Heart left ventricle (tissue), 16 donors: ENCODE results near the gene RAI2. TPM values are rescaled to one million over a fixed set of nuclear protein-coding genes. Genes with fewer than 3 reads are reported as not detected.

ENCODE experiments used
- ATAC-seq, 4 donors: fragments of 200-7000 bp; cut with Tn5 transposase; one replicate each; pipeline ENCODE4 v1.9.1; 2020 to 2022; ENCODE audit warnings: moderate library complexity in 4 of 4, mild to moderate bottlenecking in 3 of 4, moderate number of reproducible peaks in 1 of 4
- DNase-seq, 5 donors: peaks; one replicate each; pipeline ENCODE4 v3.0.0-alpha.2; 2020
- H3K27ac ChIP-seq, 12 donors: fragments of 200-600 bp; sonication (generic) in 4 of 12; one replicate each; pipeline versions ENCODE4 v1.5.0 to v1.8.0; 2016 to 2022; ENCODE audit warnings: mild to moderate bottlenecking in 2 of 12
- H3K27me3 ChIP-seq, 9 donors: fragments of 200-600 bp; sonication (generic) in 2 of 9; one replicate each; pipeline versions ENCODE4 v1.5.1 to v1.8.0; 2016 to 2022; ENCODE audit warnings: mild to moderate bottlenecking in 3 of 9
- H3K36me3 ChIP-seq, 9 donors: fragments of 200-600 bp; sonication (generic) in 2 of 9; one replicate each; pipeline versions ENCODE4 v1.5.0 to v1.8.0; 2018 to 2022; ENCODE audit warnings: mild to moderate bottlenecking in 2 of 9
- H3K4me1 ChIP-seq, 12 donors: fragments of 200-600 bp; sonication (generic) in 4 of 12; one replicate each; pipeline versions ENCODE4 v1.5.0 to v1.8.0; 2016 to 2022; ENCODE audit warnings: mild to moderate bottlenecking in 3 of 12
- H3K4me3 ChIP-seq, 12 donors: fragments of 200-600 bp; sonication (generic) in 4 of 12; one replicate each; pipeline versions ENCODE4 v1.5.0 to v1.8.0; 2017 to 2022; ENCODE audit warnings: mild to moderate bottlenecking in 9 of 12, moderate library complexity in 4 of 12
- H3K9me3 ChIP-seq, 12 donors: fragments of 200-600 bp; sonication (generic) in 4 of 12; one replicate each; pipeline versions ENCODE4 v1.5.0 to v1.8.0; 2016 to 2022; ENCODE audit warnings: mild to moderate bottlenecking in 1 of 12
- CTCF ChIP-seq, 12 donors: fragments of 200-600 bp; sonication (generic) in 4 of 12; IDR thresholded peaks; one replicate each; pipeline versions ENCODE4 v1.5.0 to v1.8.0; 2018 to 2022; ENCODE audit warnings: antibody characterized with exemption in 12 of 12, mild to moderate bottlenecking in 5 of 12
- POLR2A ChIP-seq, 2 donors: fragments of 450-650 bp; IDR thresholded peaks; one replicate each; pipeline ENCODE4 v1.6.1; 2017; ENCODE audit warnings: antibody characterized with exemption in 2 of 2, mild to moderate bottlenecking in 2 of 2, moderate library complexity in 2 of 2
- WGBS, 4 donors: extraction: QIAGEN DNeasy Blood & Tissue Kit in 2 of 4; methylation state at CpG; one replicate each; pipeline versions ENCODE4 v1.1.5 to v1.1.7; 2013 to 2018; 5-methylcytosine and 5-hydroxymethylcytosine counted together
- intact Hi-C, 10 donors: fragments of 100-400 bp; cut with DNase I; formaldehyde crosslinking; loops; one replicate each; pipeline versions ENCODE4 v1.11.1 to v1.14.2; 2022
- polyA plus RNA-seq, 2 donors: library from polyadenylated mRNA; stranded (reverse); fragments of 200-250 nt; gene quantifications; one replicate each; pipeline ENCODE4 v1.2.3, GENCODE V29; 2013
- total RNA-seq, 9 donors: library from RNA; depleted of rRNA in 2 of 9; stranded (reverse); fragments of >200 nt in 2 of 9; fragmentation: NEBNext Ultra II Directional in 3 of 9; extraction: Animal tissue kit (Norgen Biotek cat#: 25700) in 3 of 9; gene quantifications; one replicate each; pipeline versions ENCODE4 v1.1.0 to v1.2.4, GENCODE V29; 2016 to 2023
- donor health status: ischemic (EF 13 %, LVEDD 7.1; RV severe dilation, severe dysfunction).
- donor health status: healthy with polysubstance abuse.
- donor health status: DM: no; HTN: yes; CAD: no.
- donor health status: DM: no; HTN: no; CAD: no.
- donor health status: ischemic (EF 25% LVEDD 6.9; RV normal size, moderate dysfunction).
- donor health status: ischemic (EF 25% LVEDD 5.7; RV mildly dilated, moderate dysfunction).
- donor health status: healthy.
- donor health status: DM: yes; HTN: yes; CAD: no.
- donor health status: ischemic (EF 35%, LVEDD 5.7; RV mildly dilated, moderate dysfunction).
- donor health status: nonischemic (EF 11% LVEDD 7.7; RV severe dilation, severe dysfunction).
- donor health status: DM: yes; HTN: yes; CAD: no.
- donor health status: PGD.
- donor health status: ischemic (EF 29% LVEDD 5.4; RV normal size, mild dysfunction).
- donor health status: nonischemic (EF 23%, LVEDD 6.1; RV moderate dilation, normal function).

Gene RAI2
- total and polyA plus RNA-seq, 11 donors = 16.2 to 31.3 (median 22.1) TPM

DNA sequence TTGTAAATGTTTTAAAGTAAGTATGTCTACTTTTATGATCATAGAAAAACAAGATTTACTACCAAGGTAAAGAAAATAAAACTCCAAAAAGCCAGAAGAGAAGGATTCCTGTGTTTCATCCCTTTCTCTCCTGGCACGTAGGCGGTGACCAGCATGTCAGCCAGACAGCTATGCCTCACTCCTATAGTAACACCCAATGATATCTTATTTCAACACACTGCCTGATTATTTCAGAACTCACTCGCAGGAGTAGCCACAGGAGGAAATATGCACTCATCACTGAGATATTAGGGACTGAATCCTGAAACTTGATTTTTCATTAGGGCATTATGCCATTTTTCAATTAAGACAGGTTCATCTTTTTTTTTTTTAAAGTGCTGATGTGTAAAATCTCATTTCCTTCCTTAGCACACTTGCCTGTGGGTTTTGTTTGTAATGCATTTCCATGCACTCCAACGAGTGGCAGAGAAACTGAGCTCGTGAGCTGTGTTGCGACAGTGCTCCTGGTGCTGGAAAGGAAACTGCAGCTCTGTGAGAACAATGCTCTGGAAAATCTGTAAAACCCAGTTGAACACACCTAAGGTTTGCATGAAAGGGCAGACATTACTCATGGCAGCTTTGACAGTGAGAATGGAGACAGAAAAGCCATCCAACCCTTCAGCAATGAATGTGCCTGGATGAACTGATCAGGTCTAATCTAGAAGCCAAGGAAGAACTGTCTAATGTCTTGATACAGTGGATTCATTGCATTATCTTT is 18.2 kb downstream of the RAI2 start:
- peak in 3 of 4 donors; percentile 55 to 78 (median 57) for ATAC-seq
- H3K36me3 ChIP-seq = no peaks in the 10 kb centered on the region
- no peaks in the 10 kb centered on the region for H3K9me3 ChIP-seq
- peaks cover 0 to 39% (median 19%) of the 10 kb centered on the region in 12 donors for H3K4me1 ChIP-seq
- H3K4me3 ChIP-seq = no peak overlapping the region
- TF ChIP-seq POLR2A (IDR thresholded peaks at IDR 0.05) (no peak), CTCF (IDR thresholded peaks at IDR 0.05) (no peak)
- 30 to 53% (median 43%) methylated on average over 6 of the region's 6 CpGs for WGBS, 4 donors
- peak overlapping the region in 6 of 12 donors; percentile 24 to 63 (median 36) for H3K27ac ChIP-seq
- DNase-seq = no peak
- intact Hi-C loops = no loop called here
- peaks cover 0 to 12% (median 0%) of the 10 kb centered on the region in 9 donors for H3K27me3 ChIP-seq

- ATAC-seq = no peak
- TF ChIP-seq CTCF (IDR thresholded peaks at IDR 0.05) (no peak), POLR2A (IDR thresholded peaks at IDR 0.05) (no peak)
- no peak for DNase-seq
- intact Hi-C loops = no loop called here
- Histone ChIP-seq H3K27me3 (peaks cover 0 to 11% (median 0%) of the 10 kb centered on the region in 9 donors), H3K4me1 (peaks cover 0 to 20% (median 12%) of the 10 kb centered on the region in 12 donors), H3K27ac (no peak overlapping the region), H3K4me3 (no peak overlapping the region), H3K36me3 (no peaks in the 10 kb centered on the region), H3K9me3 (no peaks in the 10 kb centered on the region)
- WGBS, 4 donors = 62 to 85% (median 72%) methylated on average over 4 of the region's 4 CpGs
These were observed 21.8 kb downstream of the RAI2 start for GRCh38 chrX:17839269-17839668.

DNA sequence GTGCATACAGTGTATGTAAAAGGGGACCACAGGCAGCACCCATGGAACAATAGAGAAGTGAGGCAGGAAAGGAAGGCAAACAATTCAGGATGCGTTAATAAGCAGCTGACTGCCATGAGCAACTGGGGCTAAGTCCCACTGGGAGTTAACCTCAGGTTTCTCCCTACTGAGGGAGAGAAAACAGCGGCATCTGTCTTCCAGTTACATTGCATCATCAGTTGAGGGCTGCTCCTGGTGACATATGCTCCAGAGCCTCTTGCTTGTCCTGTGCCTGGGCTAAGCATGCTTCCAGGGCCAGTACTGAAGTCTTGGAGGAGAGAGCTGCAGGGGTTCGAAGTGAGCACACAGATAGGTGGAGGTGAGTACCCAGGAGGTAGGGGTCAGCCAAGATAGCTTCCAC is 24.3 kb downstream of the RAI2 start:
- 64 to 78% (median 66%) methylated on average over 2 to 3 of the region's 3 CpGs for WGBS, 4 donors
- peaks cover 0 to 11% (median 0%) of the 10 kb centered on the region in 9 donors for H3K27me3 ChIP-seq
- no peaks in the 10 kb centered on the region for H3K36me3 ChIP-seq
- DNase-seq (no peak), ATAC-seq (no peak)
- no peak for TF ChIP-seq CTCF (IDR thresholded peaks at IDR 0.05)
- no peak for TF ChIP-seq POLR2A (IDR thresholded peaks at IDR 0.05)
- H3K9me3 ChIP-seq = no peaks in the 10 kb centered on the region
- no peak overlapping the region for H3K27ac ChIP-seq
- H3K4me3 ChIP-seq = no peak overlapping the region
- intact Hi-C loops = no loop called here
- H3K4me1 ChIP-seq = peaks cover 0 to 4% (median 0%) of the 10 kb centered on the region in 12 donors

- H3K4me3 ChIP-seq = no peak overlapping the region
- no peak for TF ChIP-seq CTCF (IDR thresholded peaks at IDR 0.05)
- no peak for TF ChIP-seq POLR2A (IDR thresholded peaks at IDR 0.05)
- ATAC-seq = no peak
- 30 to 51% (median 46%) methylated on average over 2 of the region's 2 CpGs for WGBS, 4 donors
- H3K27ac ChIP-seq = no peak overlapping the region
- intact Hi-C loops = no loop called here
- peaks cover 0 to 22% (median 3%) of the 10 kb centered on the region in 12 donors for H3K4me1 ChIP-seq
- H3K9me3 ChIP-seq = no peaks in the 10 kb centered on the region
- no peak for DNase-seq
- H3K36me3 ChIP-seq = no peaks in the 10 kb centered on the region
- peaks cover 0 to 14% (median 0%) of the 10 kb centered on the region in 9 donors for H3K27me3 ChIP-seq
These were observed 27.1 kb downstream of the RAI2 start for GRCh38 chrX:17833954-17834353.
